Measurements from ENCODE around the gene SUOX. TPM values are rescaled to one million over a fixed set of nuclear protein-coding genes. Genes with fewer than 3 reads are reported as not detected.
A peak's percentile ranks its signal among the peaks of the same experiment; 100 is the strongest.
"Not testable (repeated sequence)": the region's sequence is repeated elsewhere in the genome, so short reads cannot be mapped to it uniquely, and the experiment has no call there.

The SUOX gene
- total RNA-seq, 3 donors from 2014 or later: 24.6 to 30.2 (median 29.9) TPM

- no peaks in the 10 kb centered on the region for H3K27me3 ChIP-seq
- H3K36me3 ChIP-seq: no peaks in the 10 kb centered on the region
- TF ChIP-seq CTCF (IDR thresholded peaks at IDR 0.05) (no peak), POLR2A (IDR thresholded peaks at IDR 0.05) (no peak), POLR2AphosphoS5 (IDR thresholded peaks at IDR 0.05) (no peak)
- H3K27ac ChIP-seq: no peak overlapping the region
- H3K4me3 ChIP-seq: no peak overlapping the region
- intact Hi-C loops (cut with DNase I; ENCODE audit: low total_unique reads): no loop called here
- DNase-seq (ENCODE audit: low spot score in 2 of 2): no peak
- no peaks in the 10 kb centered on the region for H3K9me3 ChIP-seq
- peaks cover 3 to 7% of the 10 kb centered on the region in 2 donors for H3K4me1 ChIP-seq
These were observed 43.1 kb downstream of the SUOX start for GRCh38 chr12:56040151-56040550.

- Histone ChIP-seq H3K4me3 (peak overlapping the region; percentile 75 to 95 (median 85)), H3K9me3 (no peaks in the 10 kb centered on the region), H3K36me3 (no peaks in the 10 kb centered on the region), H3K27me3 (no peaks in the 10 kb centered on the region), H3K4me1 (peaks cover 3 to 7% of the 10 kb centered on the region in 2 donors), H3K27ac (peak overlapping the region; percentile 93 to 96)
- DNase-seq (ENCODE audit: low spot score in 2 of 2): no peak
- intact Hi-C loops (cut with DNase I; ENCODE audit: low total_unique reads): no loop called here
- TF ChIP-seq POLR2A (IDR thresholded peaks at IDR 0.05) (no peak), CTCF (IDR thresholded peaks at IDR 0.05) (peak in 1 of 3 donors; percentile 18)
These were observed 44.0 kb downstream of the SUOX start for GRCh38 chr12:56040963-56041551.

GRCh38 chr12:56041552-56042429 is 44.7 kb downstream of the SUOX start, which contains the start of gene RPS26:
Gene RPS26 (plus strand): TSS chr12:56041918. CDS start chr12:56042167, 249 bp downstream.
- intact Hi-C loops (cut with DNase I; ENCODE audit: low total_unique reads): no loop called here
- DNase-seq (ENCODE audit: low spot score in 2 of 2): peak; percentile 93 to 96
- Histone ChIP-seq H3K4me1 (peaks cover 3 to 7% of the 10 kb centered on the region in 2 donors), H3K36me3 (no peaks in the 10 kb centered on the region), H3K27ac (peak within 1 kb of the TSS; percentile 93 to 96), H3K9me3 (no peaks in the 10 kb centered on the region), H3K27me3 (no peaks in the 10 kb centered on the region), H3K4me3 (peak within 1 kb of the TSS; percentile 75 to 95 (median 85))
- TF ChIP-seq POLR2AphosphoS5 (IDR thresholded peaks at IDR 0.05) (peak; percentile 99 to 100 (median 99)), CTCF (IDR thresholded peaks at IDR 0.05) (peak in 2 of 3 donors; percentile 21 to 34), POLR2A (IDR thresholded peaks at IDR 0.05) (peak; percentile 95)

GRCh38 chr12:56042430-56042813 is 45.3 kb downstream of the SUOX start:
- DNase-seq (ENCODE audit: low spot score in 2 of 2); H3K27me3 ChIP-seq; intact Hi-C loops (cut with DNase I; ENCODE audit: low total_unique reads); H3K9me3 ChIP-seq; H3K4me1 ChIP-seq; H3K36me3 ChIP-seq: not testable (repeated sequence)
- peak overlapping the region; percentile 93 to 96 for H3K27ac ChIP-seq
- peak overlapping the region; percentile 75 to 95 (median 85) for H3K4me3 ChIP-seq

GRCh38 chr12:56042843-56043242 is 45.8 kb downstream of the SUOX start:
- intact Hi-C loops (cut with DNase I; ENCODE audit: low total_unique reads): no loop called here
- H3K9me3 ChIP-seq: no peaks in the 10 kb centered on the region
- H3K4me1 ChIP-seq: peaks cover 3 to 7% of the 10 kb centered on the region in 2 donors
- DNase-seq (ENCODE audit: low spot score in 2 of 2): no peak
- no peaks in the 10 kb centered on the region for H3K36me3 ChIP-seq
- TF ChIP-seq CTCF (IDR thresholded peaks at IDR 0.05) (no peak), POLR2AphosphoS5 (IDR thresholded peaks at IDR 0.05) (no peak), POLR2A (IDR thresholded peaks at IDR 0.05) (no peak)
- no peaks in the 10 kb centered on the region for H3K27me3 ChIP-seq
- H3K27ac ChIP-seq: peak overlapping the region; percentile 93 to 96
- H3K4me3 ChIP-seq: peak overlapping the region; percentile 75 to 95 (median 85)
